GM21515 (cell line): ENCODE results near the gene NALCN.

ENCODE experiments used
- ATAC-seq: cut with Tn5 transposase; IDR thresholded peaks from one replicate; pipeline ENCODE4 v1.9.1; 2021; ENCODE audit not compliant: unreplicated experiment

The NALCN gene

GRCh38 chr13:101415358-101416174 is 742 bp downstream of the NALCN start:
- ATAC-seq: peak; percentile 65

- no peak for ATAC-seq
These were observed 4.2 kb downstream of the NALCN start for GRCh38 chr13:101412076-101412475.

- no peak for ATAC-seq
These were observed 7.2 kb downstream of the NALCN start for GRCh38 chr13:101408992-101409656.

DNA sequence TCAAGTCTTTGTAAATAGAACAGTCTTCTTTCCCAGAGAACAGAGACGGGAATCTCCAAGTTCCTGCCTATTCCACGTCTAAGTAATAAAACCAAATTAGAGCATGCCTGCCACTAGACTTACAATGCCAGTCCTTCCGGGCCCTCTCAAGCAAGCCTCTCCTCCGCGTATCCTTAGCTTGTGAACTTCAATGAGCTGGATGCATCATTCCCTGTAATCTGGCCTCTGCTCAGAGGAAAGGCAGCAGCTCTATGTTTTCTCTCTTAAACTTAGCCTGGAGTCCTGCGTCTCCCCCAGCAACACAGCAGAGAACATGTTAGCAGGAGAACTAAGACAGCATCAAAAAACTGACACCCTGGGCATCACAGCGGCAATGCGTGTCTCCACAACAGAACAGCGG is 8.2 kb downstream of the NALCN start:
- ATAC-seq: no peak

DNA sequence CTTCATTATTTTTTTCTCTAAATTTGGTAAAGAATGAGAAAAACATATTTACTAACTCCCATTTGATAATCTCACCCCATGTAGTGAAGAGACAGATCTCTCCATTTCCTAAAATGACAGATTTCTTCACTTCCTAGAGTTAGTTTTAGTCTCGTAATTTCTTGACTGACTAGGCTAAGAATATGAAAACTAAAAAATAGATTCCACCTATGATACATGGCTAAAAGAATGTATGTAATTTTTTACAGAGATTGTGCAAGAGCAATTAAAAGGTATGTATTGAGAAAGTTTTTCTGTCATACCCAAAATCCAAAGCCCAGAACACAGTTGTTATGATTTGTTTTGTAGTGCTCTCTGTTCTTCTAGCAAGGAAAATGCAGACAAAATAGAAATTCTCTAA is 9.5 kb downstream of the NALCN start:
- ATAC-seq: no peak

DNA sequence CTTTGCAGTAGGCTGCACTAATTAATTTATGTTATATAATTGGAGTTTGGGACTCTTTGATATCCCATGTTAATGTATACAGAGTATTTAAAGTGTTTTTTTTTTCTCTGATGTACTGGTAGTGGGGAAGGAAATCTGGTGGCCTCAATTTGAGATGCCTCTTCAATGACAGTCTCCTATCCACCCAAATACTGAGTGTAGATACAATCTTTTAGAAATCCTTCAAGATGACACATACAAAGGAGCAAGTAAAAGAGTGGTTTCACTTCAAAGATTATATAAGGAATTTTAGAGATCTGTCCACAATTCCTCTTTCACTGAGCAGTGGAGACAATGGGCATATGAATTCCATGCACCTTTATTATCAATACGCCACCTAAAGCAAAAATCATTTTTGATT is 15.1 kb downstream of the NALCN start:
- no peak for ATAC-seq

DNA sequence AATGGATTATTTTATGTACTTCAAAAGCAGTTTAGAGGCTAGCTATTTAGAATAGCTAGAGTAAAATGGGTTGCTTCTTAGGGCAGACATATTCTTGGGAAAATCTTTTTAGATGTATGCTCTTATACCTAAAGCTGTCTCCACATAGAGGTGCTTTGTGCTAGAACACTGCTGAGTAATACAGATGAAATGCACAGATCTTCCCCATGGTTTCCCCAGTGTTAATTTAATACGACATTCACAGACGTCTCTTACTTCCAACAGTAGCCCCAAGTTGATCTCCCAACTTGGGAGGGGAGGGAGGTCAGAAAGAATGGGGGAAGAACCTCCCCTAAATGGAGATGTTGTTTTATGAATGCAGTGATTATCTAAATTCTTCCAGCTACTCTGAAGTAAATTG is 16.9 kb downstream of the NALCN start:
- ATAC-seq: no peak

DNA sequence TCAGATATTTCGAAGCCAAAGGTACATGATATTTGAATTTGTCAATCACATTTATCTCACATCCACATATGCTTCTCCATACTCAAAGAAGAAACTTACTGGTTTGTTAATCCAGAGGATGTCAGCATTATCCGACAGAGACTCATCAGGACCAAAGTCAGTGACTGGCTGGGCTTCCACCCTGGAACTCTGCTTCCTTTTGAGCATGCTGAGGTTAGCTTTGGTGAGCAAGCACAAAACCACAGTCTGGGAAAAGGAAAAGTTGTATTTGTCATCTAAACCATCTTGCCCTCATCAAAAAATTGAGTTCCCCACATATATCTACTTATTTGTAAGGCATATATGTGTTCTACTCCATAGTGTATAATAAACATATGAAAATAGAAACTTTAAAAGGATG is 17.4 kb downstream of the NALCN start:
- no peak for ATAC-seq

DNA sequence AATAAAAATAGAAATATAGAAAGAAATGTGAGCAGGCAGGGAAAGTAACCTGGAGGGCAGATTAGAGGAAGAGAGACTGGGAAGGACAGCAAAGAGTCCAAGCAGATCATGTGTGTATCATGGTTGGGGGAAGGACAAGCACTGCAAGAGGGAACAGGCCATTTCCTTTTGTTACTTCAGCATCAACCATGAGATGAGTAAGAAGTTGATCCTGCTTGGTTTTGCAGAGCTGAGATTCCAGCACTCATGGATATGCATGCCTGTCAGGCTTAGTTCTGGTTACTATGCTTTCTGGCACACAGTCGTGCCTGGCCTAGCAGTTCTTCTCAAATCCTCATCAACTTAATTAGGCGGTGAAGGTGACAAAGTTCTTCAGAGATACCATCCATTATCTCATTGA is 18.1 kb downstream of the NALCN start:
- ATAC-seq: no peak

- no peak for ATAC-seq
These were observed 18.6 kb downstream of the NALCN start for GRCh38 chr13:101397742-101398141.

DNA sequence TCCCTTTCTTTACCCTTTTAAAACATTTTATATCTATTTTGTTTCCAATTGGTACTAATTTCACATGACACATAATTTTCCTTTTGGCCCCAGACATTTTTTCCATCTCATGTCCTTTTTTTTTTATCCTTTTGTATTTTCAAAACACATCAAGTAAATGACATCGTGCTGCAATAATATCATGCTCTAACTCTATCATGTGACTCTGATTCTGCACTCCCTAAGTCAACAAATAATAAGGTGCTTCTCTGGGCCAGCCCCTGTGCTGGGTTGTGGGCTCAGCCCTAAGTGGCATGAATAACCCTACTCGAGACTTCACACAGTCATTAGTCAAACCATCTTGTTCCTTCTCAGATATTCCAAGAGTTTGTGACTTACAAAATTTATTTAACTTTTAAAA is 21.7 kb downstream of the NALCN start:
- no peak for ATAC-seq

- ATAC-seq: no peak
These were observed 23.2 kb downstream of the NALCN start for GRCh38 chr13:101393140-101393539.

DNA sequence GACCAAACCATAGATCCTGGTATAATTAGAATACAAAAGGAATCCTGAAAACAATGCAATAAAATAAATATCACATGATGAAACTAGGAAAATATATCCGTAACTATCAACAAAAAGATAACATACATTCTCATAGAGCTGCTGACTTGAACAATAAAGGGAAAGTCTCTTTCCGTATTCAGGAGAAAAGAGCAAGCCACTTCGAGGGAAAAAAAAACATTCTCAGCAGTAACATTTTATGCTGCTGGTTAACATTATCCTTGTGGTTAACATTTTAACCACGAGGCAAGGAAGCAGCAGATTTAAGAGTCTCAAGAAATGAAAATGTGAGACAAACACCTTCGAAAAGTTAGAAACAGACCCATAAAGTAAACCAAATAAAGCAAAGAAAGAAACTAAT is 25.8 kb downstream of the NALCN start:
- no peak for ATAC-seq

DNA sequence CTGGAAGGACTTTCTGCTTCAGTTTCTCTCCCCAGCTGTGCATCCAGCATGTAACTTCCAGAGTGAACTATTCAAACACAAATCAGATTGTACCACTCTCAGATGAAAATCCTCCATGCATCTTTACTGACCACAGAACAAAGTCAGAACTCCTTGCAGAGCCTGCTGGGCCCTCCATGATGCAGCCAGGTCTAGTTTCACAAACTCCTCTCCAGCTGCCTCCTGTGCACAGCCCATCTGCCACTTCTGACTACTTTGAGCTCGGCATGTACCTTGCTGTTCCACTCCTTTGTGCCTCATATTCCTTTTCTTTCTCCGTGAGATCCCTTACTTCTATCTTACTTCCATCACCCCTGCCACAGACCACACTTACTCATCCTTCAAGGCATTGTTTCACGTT is 31.4 kb downstream of the NALCN start:
- no peak for ATAC-seq

GRCh38 chr13:101383595-101383994 is 32.7 kb downstream of the NALCN start:
- ATAC-seq: no peak

GRCh38 chr13:101382701-101383100 is 33.6 kb downstream of the NALCN start:
- no peak for ATAC-seq

DNA sequence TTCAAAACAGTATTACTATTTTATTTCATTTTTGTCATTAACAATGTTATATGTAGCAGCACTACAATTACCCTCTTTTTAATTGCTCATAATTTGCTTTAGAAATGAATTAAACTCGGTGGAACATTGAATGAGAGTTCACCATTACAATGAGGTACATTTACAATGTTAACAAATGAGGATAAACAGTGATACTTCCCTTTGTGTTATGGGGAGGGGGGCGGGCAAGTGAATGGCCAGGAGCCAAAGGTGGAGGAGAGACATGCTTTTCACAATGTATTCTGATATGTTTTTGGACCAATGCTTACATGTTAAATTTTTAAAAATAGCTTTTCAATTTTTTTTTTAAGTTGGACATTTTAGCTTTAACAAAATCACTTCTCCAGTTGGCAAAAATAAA is 34.2 kb downstream of the NALCN start:
- ATAC-seq: no peak

GRCh38 chr13:101360525-101360924 is 55.8 kb downstream of the NALCN start:
- no peak for ATAC-seq

DNA sequence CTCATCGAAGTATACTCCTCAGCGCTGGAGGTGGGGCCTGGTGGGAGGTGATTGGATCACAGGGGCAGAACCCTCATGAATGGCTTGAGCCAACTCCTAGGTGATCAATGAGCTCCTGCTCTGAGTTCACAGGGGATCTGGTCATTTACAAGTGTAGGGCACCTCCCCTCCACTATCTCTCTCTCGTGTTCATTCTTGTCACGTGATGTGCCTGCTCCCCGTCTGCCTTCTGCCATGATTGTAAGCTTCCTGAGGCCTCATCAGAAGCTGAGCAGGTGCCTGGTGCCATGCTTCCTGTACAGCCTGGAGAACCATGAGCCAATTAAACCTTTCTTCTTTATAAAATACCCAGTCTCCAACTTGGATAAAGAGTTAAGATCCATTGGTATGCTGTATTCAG is 61.4 kb downstream of the NALCN start:
- no peak for ATAC-seq

- no peak for ATAC-seq
These were observed 69.2 kb downstream of the NALCN start for GRCh38 chr13:101346942-101347728.

DNA sequence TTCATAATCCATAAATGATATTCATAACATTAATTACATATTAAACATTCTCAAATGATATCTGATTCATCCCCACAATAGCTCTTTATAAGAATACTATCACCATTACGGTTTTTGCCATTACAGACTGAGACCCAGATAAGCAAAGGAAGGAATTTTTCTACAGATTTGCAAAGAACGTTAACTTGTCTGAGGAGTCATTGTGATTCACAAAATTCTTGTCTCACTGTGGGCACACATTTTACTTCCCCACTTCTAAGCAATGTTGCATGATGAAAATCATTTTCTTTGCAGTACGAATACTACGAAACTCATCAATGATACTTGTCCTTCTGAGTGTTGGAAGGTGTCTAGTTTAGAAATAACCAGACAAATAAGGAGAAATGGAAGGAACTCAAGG is 70.1 kb downstream of the NALCN start:
- ATAC-seq: no peak
